Testis (tissue), 2 donors: ENCODE results near the gene ANKRD63.

ENCODE experiments used
- CTCF ChIP-seq, 3 experiments: fragments of 450-650 bp in 2 of 3; fragments of 200-600 bp in 1 of 3; sonication (generic) in 1 of 3; IDR thresholded peaks; one replicate each; pipeline ENCODE4 v1.5.1; 2016 to 2019; ENCODE audit warnings: antibody characterized with exemption in 3 of 3, mild to moderate bottlenecking in 2 of 3, moderate library complexity in 1 of 3
- POLR2A ChIP-seq: fragments of 450-650 bp; IDR thresholded peaks from one replicate; pipeline ENCODE4 v1.6.1; 2017; ENCODE audit warnings: antibody characterized with exemption, mild to moderate bottlenecking, moderate library complexity

DNA sequence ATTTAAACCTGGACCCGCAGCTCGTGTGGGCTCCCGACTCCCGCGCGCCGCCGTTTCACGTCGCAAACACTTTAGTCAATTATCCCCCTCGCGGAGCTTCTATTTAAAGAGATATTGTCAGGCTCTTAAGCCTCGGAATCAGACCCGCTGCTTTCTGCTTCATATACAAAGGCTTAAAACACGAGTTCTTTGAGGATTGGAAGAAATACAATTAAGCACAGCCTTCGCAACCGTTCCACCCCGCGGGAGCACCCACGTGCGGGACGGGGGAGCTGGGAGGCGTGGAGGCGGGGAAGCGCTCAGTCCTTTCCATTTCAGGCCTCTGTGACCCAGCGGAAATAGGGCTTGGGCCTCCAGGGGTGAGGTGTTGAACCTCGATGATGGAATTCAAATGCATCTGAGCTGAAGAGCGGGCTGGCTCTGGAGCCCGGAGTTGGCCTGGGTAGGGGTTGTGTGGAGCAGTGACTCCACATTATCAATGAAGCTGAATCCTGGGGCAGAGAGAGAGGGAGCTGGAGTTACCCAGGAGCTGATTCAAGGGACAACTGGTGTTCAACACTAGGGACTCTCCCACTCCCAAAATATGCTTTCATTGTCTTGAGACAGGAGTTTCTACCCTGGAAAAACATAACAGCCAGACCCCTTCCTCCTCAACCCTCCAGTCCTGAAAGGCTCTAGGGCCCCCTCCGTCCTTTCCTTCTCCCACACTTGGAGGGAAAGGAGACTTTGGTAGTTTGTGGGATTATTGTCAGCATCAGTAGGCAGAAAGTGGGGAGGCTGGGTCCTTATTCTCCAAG is 2.4 kb downstream of the ANKRD63 start:
- TF ChIP-seq CTCF (IDR thresholded peaks at IDR 0.05): no peak
- TF ChIP-seq POLR2A: no peak
